ENCODE measurements around the gene RAMP3. TPM values are rescaled to one million over a fixed set of nuclear protein-coding genes. Genes with fewer than 3 reads are reported as not detected.

Gene RAMP3
- total and polyA plus RNA-seq, 10 of the 15 experiments (the other 5 are each of a cell fraction or from before 2014, with no cell fraction given) = not detected

DNA sequence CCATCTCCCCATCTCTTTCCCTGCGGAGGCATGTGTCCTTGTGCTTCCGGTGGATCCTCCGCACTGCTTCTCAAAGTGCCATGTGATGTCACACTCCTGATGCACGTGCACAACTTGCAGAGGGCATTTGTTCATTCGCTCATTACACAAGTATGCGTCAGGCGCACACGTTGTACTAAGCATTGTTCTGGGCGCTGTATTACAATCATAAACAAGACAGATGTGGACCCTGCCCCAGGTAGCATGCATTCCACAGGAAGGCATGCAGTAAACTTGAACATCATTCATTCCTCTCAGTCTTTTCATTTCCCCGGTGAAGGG, 9.0 kb upstream of the RAMP3 start:
- Histone ChIP-seq H3K4me2 (ENCODE audit: control insufficient read depth, insufficient read depth) (no peak overlapping the region), H3K27me3 (replicated peaks in 1 of 2; ENCODE audit: control insufficient read depth in 2 of 2, insufficient read depth in 2 of 2, low read length in 1 of 2) (no peaks in the 10 kb centered on the region; a peak in 1 of 4 replicates), H3K27ac (ENCODE audit: control insufficient read depth, insufficient read depth) (no peak overlapping the region), H3K9ac (ENCODE audit: control insufficient read depth, insufficient read depth, low read length) (no peak overlapping the region), H4K20me1 (ENCODE audit: control insufficient read depth, insufficient read depth) (no peaks in the 10 kb centered on the region), H3K79me2 (ENCODE audit: control insufficient read depth, insufficient read depth, low read length) (no peaks in the 10 kb centered on the region), H3K4me1 (ENCODE audit: control insufficient read depth, insufficient read depth, low read length) (no peaks in the 10 kb centered on the region), H3K4me3 (no peak overlapping the region), H2AFZ (ENCODE audit: control insufficient read depth, low read depth, low read length) (no peak overlapping the region), H3K36me3 (ENCODE audit: control insufficient read depth in 2 of 2, insufficient read depth in 2 of 2, low read length in 1 of 2) (no peaks in the 10 kb centered on the region), H3K9me3 (replicated peaks; ENCODE audit: control insufficient read depth, insufficient read depth, low read length) (no peaks in the 10 kb centered on the region; the same call in 2 of the 3 replicates)
- BruUV-seq (replicated peaks) = no TSS peak
- DNase-seq (ENCODE audit: low read depth, low spot score) (no peak), ATAC-seq (no peak), FAIRE-seq (no peak)
- in situ Hi-C loops (cut with MboI) = no loop called here
- CTCF ChIA-PET = interaction anchor here (0.9 to 8.9 kb wide), 3 partner anchors 13 to 175 kb away, joined by 3 to 58 read pairs (median 4); no protein-coding TSS in a partner anchor
- POLR2A ChIA-PET = no interaction called here
- RAD21 ChIA-PET (ENCODE audit: unreplicated experiment) = no interaction called here
- 58% methylated on average over 10 of the region's 10 CpGs for WGBS (ENCODE audit: insufficient coverage, insufficient replicate concordance, low lambda C conversion rate, missing lambda C conversion rate)
- SMC1A ChIA-PET (ENCODE audit: uncharacterized antibody, unreplicated experiment) = no interaction called here
- intact Hi-C loops (cut with micrococcal nuclease; ENCODE audit: unreplicated experiment) = no loop called here
- TF ChIP-seq CBX3 (IDR thresholded peaks at IDR 0.05; ENCODE audit: borderline replicate concordance, low read depth) (no peak), WRNIP1 (IDR thresholded peaks at IDR 0.05; ENCODE audit: borderline replicate concordance, low read depth, low read length) (no peak), IKZF2 (IDR thresholded peaks at IDR 0.05) (no peak), CEBPZ (IDR thresholded peaks at IDR 0.05; ENCODE audit: low read depth, low read length) (no peak), ZNF622 (IDR thresholded peaks at IDR 0.05) (no peak), SIN3A (IDR thresholded peaks at IDR 0.05; ENCODE audit: low read depth, low read length) (no peak), NFIC (IDR thresholded peaks at IDR 0.05; ENCODE audit: low read depth, low read length) (no peak), ZNF217 (IDR thresholded peaks at IDR 0.05) (no peak), BACH1 (IDR thresholded peaks at IDR 0.05; ENCODE audit: borderline replicate concordance) (no peak), USF2 (IDR thresholded peaks at IDR 0.05; ENCODE audit: borderline replicate concordance, low read depth, low read length) (no peak), ZBTB40 (IDR thresholded peaks at IDR 0.05; ENCODE audit: borderline replicate concordance) (no peak), KDM1A (IDR thresholded peaks at IDR 0.05; ENCODE audit: borderline replicate concordance) (no peak), RUNX3 (IDR thresholded peaks at IDR 0.05; ENCODE audit: low read length) (no peak), ZNF384 (IDR thresholded peaks at IDR 0.05; ENCODE audit: borderline replicate concordance, low read depth, low read length) (no peak), TARDBP (IDR thresholded peaks at IDR 0.05; ENCODE audit: borderline replicate concordance) (no peak), TCF7 (IDR thresholded peaks at IDR 0.05; ENCODE audit: borderline replicate concordance) (no peak)

All from GM12878 (cell line).